ENCODE data around the gene CRPPA. TPM values are rescaled to one million over a fixed set of nuclear protein-coding genes. Genes with fewer than 3 reads are reported as not detected.

The CRPPA gene
- total RNA-seq, 1 donor from 2014 or later, result 4.0 TPM

DNA sequence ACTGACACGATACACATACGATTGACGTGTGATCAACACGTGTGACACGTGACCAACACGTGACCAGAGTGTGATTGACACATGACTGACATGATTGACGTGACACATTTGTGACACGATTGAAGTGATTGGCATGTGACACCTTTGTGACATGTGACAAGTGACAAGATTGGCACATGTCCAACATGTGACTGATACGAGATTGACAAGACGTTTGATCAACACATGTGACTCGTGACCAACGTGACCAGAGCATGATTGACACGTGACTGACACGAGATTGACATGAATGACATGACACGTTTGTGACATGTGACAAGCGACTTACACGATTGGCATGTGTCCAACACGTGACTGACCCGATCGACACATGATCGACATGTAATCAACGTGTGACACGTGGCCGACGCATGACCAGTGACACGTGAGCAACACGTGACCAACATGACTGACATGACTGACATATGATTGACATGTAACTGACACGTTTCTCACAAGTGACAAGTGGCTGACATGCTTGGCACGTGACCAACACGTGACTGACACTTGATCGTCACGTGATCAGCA lies 22.0 kb downstream of the CRPPA start:
- Mint-ChIP-seq H3K27me3 (ENCODE audit: low read depth) (peaks cover 4% of the 10 kb centered on the region), H3K4me1 (peaks cover 5% of the 10 kb centered on the region), H3K27ac (ENCODE audit: unreplicated experiment) (no peak overlapping the region), H3K9me3 (peaks cover 33% of the 10 kb centered on the region), H3K4me3 (no peak overlapping the region), H3K36me3 (ENCODE audit: low read depth) (peaks cover 63% of the 10 kb centered on the region)
- DNase-seq (ENCODE audit: low read depth, low spot score), result no peak
- TF ChIP-seq CTCF (conservative IDR thresholded peaks at IDR 0.05), result no peak

GRCh38 chr7:16398146-16399017 lies 23.0 kb downstream of the CRPPA start:
- peaks cover 67% of the 10 kb centered on the region for H3K36me3 Mint-ChIP-seq (ENCODE audit: low read depth)
- TF ChIP-seq CTCF (conservative IDR thresholded peaks at IDR 0.05), result no peak
- H3K27ac Mint-ChIP-seq (ENCODE audit: unreplicated experiment), result no peak overlapping the region
- peaks cover 36% of the 10 kb centered on the region for H3K9me3 Mint-ChIP-seq
- no peak overlapping the region for H3K4me3 Mint-ChIP-seq
- no peak for DNase-seq (ENCODE audit: low read depth, low spot score)
- peaks cover 5% of the 10 kb centered on the region for H3K4me1 Mint-ChIP-seq
- H3K27me3 Mint-ChIP-seq (ENCODE audit: low read depth), result peaks cover 4% of the 10 kb centered on the region

DNA sequence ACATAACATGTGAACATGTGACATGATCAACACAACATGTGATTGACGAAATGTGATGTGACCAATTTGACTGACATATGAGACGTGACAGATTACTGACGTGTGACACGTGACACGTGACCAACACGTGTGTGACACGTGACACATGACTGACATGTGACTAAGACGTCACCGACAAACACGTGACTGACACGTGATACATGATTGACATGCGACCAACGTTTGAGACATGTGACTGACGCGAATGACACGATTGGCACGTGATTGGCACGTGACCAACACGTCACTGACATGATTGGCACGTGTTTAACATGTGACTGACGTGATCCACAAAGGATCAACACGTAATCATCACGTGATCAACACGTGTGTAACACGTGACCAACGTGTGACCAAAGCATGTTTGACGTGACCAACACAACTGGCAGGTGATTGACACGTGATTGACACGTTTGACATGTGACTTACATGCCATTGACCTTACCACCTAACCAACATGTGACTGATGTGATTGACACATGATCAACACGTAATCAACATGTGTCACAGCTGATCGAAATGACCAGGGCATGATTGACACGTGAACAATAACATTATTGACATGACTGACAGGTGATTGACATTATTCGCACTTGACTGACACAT lies 23.7 kb downstream of the CRPPA start:
- Mint-ChIP-seq H3K9me3 (peaks cover 33% of the 10 kb centered on the region), H3K36me3 (ENCODE audit: low read depth) (peaks cover 65% of the 10 kb centered on the region), H3K4me1 (peaks cover 5% of the 10 kb centered on the region), H3K27me3 (ENCODE audit: low read depth) (peaks cover 4% of the 10 kb centered on the region), H3K27ac (ENCODE audit: unreplicated experiment) (no peak overlapping the region), H3K4me3 (no peak overlapping the region)
- no peak for TF ChIP-seq CTCF (conservative IDR thresholded peaks at IDR 0.05)
- DNase-seq (ENCODE audit: low read depth, low spot score), result no peak

GRCh38 chr7:16396766-16397500 lies 24.4 kb downstream of the CRPPA start:
- no peak for DNase-seq (ENCODE audit: low read depth, low spot score)
- Mint-ChIP-seq H3K27me3 (ENCODE audit: low read depth) (peaks cover 4% of the 10 kb centered on the region), H3K36me3 (ENCODE audit: low read depth) (peaks cover 60% of the 10 kb centered on the region), H3K4me1 (peaks cover 5% of the 10 kb centered on the region), H3K4me3 (no peak overlapping the region), H3K9me3 (peaks cover 27% of the 10 kb centered on the region), H3K27ac (ENCODE audit: unreplicated experiment) (no peak overlapping the region)
- no peak for TF ChIP-seq CTCF (conservative IDR thresholded peaks at IDR 0.05)

GRCh38 chr7:16395121-16395520 lies 26.2 kb downstream of the CRPPA start:
- Mint-ChIP-seq H3K36me3 (ENCODE audit: low read depth) (peaks cover 52% of the 10 kb centered on the region), H3K9me3 (peaks cover 20% of the 10 kb centered on the region), H3K4me1 (peaks cover 5% of the 10 kb centered on the region), H3K4me3 (no peak overlapping the region), H3K27me3 (ENCODE audit: low read depth) (peaks cover 4% of the 10 kb centered on the region), H3K27ac (ENCODE audit: unreplicated experiment) (no peak overlapping the region)
- TF ChIP-seq CTCF (conservative IDR thresholded peaks at IDR 0.05), result no peak
- no peak for DNase-seq (ENCODE audit: low read depth, low spot score)

Data from neural crest cell (in vitro differentiated cells).